HG03469 (cell line): ENCODE measurements around the gene SOX12.

Experiments used
- ATAC-seq: cut with Tn5 transposase; IDR thresholded peaks from one replicate; pipeline ENCODE4 v1.9.1; 2021; ENCODE audit warnings: mild to moderate bottlenecking, moderate library complexity, moderate number of reproducible peaks; ENCODE audit not compliant: unreplicated experiment

SOX12 gene

GRCh38 chr20:325045-325888 is at the start of gene SOX12:
Gene SOX12 (plus strand): TSS chr20:325552. CDS start chr20:325925, 373 bp downstream.
- peak; percentile 56 for ATAC-seq

DNA sequence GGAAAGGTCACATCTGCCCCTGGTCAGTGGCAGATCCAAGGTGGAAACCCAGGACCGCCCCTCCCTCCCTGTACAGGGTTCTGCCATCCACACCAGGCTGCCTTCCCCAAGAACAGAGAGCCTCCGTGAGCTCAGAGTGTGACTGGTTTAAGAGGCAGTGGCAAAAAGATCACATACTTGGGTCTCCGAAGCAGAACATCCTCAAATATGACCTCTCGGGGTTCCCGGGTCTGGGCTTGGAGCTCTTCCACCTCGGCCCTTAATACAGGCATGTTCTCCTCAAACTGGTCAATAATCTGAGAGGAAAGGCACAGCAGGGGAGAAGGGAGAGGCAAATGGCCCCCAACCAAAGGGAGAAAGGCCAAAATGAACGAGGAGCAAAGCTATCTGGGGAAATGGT is 49.6 kb upstream of the SOX12 start:
- no peak for ATAC-seq

GRCh38 chr20:276620-277495 is 48.5 kb upstream of the SOX12 start:
- ATAC-seq, result no peak

DNA sequence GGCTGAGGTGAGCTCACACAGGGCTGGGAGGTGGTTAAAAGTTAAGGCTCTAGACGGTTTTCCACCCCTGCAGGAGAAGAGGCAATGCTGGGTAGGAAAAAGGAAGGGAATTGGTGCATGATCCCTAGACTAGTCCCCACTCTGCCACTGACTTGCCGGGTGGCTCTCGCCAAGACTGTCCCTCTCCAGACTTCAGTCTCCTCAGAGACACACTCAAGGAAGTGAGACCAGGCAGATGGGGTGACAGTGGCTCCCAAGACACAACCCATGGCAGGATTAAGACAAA is 47.9 kb upstream of the SOX12 start:
- ATAC-seq, result no peak

- ATAC-seq, result no peak
Observed at GRCh38 chr20:278181-278580, 47.2 kb upstream of the SOX12 start.

DNA sequence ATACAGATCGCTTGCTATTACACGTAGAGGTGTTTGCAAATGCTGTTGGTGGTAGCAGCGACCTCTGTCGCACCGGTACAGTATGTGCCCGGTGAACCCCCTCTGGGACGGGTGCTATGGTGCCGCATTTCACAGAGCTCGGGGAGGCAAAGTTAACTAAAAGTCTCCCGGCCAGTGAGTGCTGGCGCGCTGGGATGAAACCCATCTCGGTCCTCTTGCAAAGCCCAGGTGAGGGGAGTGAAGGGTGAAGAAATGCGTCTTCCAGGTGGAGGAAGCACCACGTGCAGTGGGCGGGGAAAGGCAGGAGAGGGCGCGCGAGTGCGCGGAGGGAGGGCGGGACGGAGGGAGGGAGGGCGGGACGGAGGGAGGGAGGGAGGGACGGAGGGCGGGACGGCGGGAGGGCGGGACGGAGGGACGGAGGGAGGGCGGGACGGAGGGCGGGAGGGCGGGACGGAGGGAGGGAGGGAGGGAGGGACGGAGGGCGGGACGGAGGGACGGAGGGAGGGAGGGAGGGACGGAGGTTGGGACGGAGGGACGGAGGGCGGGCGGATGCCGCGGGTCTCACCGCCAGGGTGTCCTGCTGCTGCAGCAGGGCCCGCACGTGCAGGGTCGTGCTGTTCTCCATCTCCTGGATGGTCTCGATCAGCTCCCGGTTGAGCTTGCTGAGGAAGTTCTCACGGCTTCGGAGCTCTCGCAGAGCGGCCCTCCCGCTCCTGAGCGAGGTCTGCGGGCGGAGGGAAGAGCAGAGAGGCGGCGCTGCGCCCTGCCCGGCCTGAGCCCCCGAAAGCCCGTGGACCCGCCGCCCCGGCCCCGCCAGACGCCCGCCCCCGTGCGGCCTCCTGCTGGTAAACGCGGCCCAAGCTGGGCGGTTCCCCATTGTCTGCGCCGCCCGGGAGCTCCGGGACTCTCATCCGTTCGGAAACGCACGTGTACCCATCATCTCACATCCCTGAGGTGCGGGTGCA is 46.5 kb upstream of the SOX12 start:
- no peak for ATAC-seq

DNA sequence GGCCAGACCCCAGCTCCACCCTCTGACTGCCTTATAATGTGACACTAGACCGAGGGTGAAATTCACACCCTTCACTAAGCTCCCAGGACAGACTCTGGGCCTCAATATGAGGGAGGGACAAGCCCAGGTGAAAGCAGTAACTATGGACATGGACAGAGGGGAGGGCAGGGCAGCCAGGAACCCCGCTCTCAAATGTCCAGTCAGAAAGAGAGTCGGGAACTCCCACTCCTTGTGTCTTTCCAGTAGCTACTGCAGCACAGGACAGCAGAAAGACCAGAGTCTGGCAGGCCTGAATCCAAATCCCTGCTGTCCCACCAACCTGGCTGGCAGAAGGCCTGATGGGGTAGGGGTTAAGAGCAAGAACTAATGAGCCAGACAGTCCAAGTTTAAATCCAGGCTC is 41.2 kb upstream of the SOX12 start:
- ATAC-seq, result no peak

GRCh38 chr20:286508-286907 is 38.8 kb upstream of the SOX12 start:
- ATAC-seq, result no peak

- no peak for ATAC-seq
Observed at GRCh38 chr20:288956-289692, 36.2 kb upstream of the SOX12 start.

DNA sequence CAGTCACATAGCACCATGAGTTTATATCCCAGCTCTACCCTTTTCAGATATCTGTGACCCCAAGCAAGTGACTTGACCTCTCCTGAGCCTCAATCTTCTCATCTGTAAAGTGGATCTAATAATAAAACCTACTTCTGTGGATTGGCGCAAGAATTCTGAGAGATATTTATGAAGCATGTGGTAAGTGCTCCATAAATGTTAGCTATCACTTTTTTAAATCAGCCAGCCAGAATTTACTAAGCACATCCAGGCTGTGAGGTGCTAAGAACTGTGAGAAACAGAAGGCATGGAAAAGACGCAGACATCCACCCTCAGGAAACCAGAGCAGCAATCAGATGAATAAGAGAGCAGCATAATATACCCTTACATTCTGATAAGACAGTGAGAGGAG is 35.7 kb upstream of the SOX12 start:
- ATAC-seq, result no peak

DNA sequence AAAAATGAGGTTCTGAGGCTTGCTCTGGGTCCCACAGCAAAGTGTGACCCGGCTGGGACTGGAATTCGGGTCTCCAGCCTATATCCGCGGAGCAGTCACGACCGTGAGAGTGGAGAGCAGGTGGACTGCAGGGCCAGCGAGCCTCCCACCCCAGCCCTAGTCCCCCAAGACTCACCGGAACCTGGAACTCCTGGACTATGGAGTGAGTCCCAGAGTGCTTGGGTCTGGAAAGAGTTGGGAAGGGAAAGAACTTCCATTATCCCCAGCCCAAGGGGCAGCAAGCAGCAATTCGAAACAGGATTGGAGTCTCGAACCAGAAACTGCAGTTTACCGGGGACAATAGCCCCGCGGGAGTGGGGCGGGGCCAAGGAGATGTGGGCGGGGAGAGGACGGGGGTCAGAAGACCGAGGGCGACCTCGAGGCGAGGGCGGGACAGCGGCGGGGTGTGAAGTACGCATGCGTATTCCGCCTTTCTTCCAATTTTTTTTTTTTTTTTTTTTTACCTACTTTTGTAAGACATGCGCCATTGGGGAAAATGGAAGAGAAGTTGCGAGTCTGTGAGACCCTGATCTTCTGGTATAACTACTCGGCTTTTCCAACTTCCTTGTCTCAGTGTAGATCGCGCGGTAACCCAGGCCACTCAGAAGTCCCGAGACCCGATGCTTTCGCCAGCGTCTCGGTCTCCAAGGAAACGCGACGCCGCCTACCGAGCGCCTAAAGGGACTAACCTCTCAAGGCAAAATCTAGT is 35.1 kb upstream of the SOX12 start, which contains the start of gene C20orf96:
TSS of gene C20orf96 (minus strand) at position 667 of the 748 bp plus-strand sequence. CDS start at position 527, 140 bp downstream.
- peak; percentile 58 for ATAC-seq

DNA sequence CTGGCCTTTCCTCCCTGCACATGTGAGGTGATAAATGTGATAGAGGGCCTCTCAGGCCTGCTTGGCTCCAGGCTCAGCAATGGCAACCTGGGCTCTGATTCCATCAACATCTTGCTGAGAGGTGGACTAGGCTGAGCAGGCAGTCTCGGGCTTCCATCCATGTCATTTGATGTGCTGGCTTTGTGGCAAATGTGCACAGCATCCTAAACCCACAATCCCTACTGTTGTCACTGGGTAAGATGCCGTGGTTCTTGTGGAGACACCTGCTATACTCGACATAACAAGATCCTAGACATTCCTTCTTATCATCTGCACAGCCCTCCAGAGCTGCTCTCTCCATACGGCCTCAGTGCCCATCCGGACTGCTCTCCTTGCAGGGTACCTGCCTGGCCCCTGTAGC is 30.8 kb upstream of the SOX12 start:
- ATAC-seq, result no peak

DNA sequence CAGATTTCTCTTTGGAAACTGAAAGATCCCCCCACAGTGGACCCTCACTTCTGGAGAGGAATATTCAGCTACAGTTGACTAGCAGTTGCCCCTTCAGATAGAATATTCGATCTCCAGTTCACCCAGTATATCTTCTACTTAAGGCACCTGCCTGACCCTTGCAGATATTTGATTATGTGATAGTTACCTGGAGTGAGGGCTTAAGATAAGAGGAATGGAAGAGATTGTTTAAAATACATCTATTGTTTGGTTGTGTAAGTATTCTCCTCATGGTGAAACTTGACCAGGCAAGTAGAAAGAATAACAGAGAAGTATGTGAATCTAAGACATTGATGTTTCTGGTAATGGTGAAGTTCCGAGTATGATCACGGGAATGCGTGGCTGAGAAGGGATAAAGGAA is 29.5 kb upstream of the SOX12 start:
- no peak for ATAC-seq

- ATAC-seq, result peak; percentile 45
Observed at GRCh38 chr20:297098-297924, 28.0 kb upstream of the SOX12 start, which contains the start of gene ZCCHC3. Gene ZCCHC3 (plus strand): TSS chr20:297570. CDS start chr20:297587, 17 bp downstream.

GRCh38 chr20:297925-298775 is 27.2 kb upstream of the SOX12 start:
- peak; percentile 15 for ATAC-seq

DNA sequence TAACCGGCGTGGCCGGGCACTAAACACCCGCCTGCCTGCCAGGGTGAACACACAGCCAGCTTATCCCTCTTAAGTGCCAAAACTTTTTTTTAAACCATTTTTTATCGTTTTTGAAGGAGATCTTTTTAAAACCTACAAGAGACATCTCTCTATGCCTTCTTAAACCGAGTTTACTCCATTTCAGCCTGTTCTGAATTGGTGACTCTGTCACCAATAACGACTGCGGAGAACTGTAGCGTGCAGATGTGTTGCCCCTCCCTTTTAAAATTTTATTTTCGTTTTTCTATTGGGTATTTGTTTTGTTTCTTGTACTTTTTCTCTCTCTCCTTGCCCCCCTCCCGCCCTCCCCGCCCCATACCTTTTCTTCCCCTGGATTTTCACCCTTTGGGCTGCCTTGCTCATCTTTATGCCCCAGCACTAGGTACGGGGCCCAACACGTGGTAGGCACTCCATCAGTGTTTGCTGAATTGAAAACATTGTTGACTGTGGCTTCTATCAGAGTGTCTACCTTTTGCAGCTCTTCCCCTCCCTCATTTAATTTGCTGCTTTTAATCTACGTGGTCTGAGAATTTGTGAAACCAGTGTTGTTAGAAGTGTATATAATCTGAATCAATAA is 26.5 kb upstream of the SOX12 start:
- no peak for ATAC-seq

DNA sequence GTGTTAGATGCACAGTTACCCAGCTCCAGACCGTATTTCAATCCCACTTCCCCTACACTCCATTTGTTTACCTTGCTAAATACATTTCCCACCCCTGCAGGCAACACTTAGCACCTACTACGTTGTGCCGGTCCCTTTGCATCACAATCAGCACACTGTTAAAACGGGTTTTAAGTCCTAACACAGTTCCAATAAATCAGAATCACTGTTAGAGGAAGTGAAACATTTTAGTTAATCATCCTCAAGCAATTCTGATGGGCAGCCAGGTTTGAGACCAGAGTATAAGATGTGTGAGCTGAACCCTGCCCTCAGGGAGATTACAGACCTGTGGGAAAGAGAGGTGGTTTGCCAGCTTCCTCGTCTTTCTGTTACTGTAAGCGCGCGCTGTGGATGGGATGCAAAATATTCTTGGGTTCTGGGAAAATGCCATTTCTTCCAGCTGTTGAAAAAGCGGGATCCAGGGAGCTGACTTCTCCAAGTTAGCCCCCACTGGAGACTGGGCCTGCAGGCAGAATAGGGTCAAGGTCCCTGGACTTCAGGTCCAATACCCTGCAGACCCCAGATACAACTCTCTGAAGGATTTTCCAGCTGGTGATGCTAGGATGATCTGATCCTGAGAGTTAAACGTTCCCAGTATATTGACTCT is 24.9 kb upstream of the SOX12 start:
- no peak for ATAC-seq
